NK-92 treated with Interleukin-12 subunit alpha and Interleukin-12 subunit beta, amount 100 ng/mL, for 24 hours (cell line): ENCODE data around the gene CRBN.

Experiments used
- DNase-seq: peaks from one replicate; lab custom pipeline; 2025; lab: John Stamatoyannopoulos, UW

The CRBN gene

GRCh38 chr3:3110299-3110630 lies 69.2 kb downstream of the CRBN start, which contains the start of gene IL5RA:
TSS of gene IL5RA (minus strand) at chr3:3110374. CDS start at chr3:3104984, 5,390 bp downstream.
- peak; percentile 13 for DNase-seq

GRCh38 chr3:3109407-3110298 lies 69.8 kb downstream of the CRBN start:
- no peak for DNase-seq

DNA sequence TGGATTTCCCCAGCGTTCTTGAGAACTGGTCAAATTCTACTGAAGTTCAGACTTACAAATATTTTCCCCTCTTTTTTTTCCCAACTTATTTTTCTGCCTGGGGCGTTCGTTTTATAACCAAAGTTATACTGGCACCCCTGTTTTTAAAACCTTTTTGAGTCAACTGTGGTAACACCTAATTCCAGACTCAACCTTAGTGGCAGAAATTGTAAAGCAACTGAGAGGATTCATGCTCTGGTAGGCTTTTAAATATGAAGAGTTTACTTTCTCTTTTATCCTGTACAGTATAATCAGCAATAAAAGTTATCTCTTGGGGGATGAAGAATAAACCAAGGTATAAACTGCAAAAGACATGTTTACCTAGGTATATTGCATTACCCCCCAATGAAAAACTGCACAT lies 71.6 kb downstream of the CRBN start:
- DNase-seq: no peak

DNA sequence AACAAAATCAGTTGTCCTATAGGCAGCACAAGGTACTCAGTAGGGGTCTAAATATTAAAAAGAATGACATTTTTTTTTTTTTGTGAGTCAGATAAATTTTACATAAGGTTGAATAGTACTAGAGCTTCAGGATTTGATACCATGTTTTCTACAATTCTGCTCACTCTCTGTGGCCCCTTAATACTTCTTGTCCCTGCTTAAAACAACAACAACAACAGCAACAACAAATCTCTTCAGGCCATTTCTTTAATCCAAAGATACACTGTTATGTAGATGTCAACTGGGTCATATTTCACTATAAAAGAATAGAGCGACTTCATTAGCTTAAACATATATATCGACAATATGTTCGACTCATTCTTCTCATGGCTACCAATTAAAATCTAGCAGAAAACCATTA lies 72.3 kb downstream of the CRBN start:
- DNase-seq: no peak

GRCh38 chr3:3105815-3106214 lies 73.7 kb downstream of the CRBN start:
- no peak for DNase-seq

DNA sequence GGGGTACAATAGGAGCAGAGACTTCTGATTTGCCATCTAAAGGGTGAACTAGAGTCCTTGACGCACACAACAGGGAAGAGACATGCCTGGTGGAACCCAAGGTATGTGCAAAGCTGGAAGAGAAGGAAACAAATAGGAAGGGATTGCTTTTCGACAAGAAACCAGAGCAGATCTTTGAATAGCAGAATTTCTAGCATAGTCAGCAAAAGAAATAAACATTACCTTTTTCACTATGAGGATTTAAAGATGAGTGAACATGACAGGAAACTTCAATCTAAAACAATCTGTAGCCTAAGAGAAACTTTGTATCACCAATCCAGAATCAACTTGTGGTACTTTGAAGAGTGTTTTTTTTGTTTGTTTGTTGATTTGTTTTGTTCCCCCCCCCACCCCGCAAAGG lies 74.2 kb downstream of the CRBN start:
- DNase-seq: no peak

DNA sequence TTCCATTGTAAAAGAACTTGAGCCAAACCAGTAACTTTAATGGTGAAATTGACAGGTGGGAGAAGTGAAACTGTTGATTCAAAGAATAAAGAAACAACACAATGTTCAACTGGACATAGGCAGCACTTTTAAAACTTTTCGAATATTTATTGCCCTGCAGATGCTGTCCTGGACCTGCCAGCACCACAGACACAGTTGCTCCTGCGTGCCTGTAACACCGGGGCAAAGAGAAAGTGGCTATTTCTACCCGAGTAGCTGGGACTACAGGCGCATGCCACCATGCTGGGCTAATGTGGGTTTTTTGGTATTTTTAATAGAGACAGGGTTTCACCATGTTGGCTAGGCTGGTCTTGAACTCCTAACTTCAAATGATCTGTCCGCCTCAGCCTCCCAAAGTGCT lies 76.7 kb downstream of the CRBN start:
- DNase-seq: no peak

DNA sequence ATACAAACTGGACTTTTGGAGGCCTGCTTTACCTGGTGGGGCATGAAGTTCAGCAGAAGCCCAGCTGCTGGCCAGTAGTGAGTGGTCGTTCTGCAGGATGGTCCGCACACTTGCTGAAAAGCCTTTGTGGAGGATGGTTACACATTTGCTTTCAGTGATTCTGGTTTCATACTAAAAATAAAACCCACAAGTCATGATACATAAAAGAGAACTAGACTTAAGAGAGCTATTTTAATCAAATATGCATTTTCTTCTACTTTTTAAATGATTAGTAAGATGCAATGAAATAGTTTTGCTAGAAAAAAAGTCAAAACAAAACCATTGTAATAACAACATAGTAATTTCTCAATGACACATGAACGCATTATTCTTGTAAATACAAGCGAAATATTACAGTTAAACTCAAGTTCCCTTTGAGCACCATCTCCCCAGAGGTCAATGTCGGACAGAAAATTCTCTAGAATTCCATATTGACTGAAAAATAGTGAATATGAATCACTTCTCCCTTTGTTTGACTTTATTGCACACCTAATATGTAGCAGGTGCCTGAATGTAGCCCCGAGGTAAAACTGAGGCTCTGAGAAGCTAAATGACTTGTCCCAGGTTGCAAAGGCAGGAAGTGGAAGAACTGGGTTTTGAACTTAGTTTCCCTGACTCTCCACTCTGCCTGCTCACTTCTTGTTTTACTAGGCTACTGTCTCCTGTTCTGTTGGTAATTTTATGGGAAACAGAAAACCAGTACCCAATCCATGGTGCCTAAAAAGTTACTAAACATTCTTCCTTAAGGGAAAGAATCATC lies 77.6 kb downstream of the CRBN start:
- no peak for DNase-seq
